Body of pancreas (tissue), 4 donors: ENCODE data around the gene RNFT2. TPM values are rescaled to one million over a fixed set of nuclear protein-coding genes. Genes with fewer than 3 reads are reported as not detected.

Experiments
- ATAC-seq: fragments of 150-250 bp; one replicate; pipeline ENCODE4 v1.9.1; 2016
- DNase-seq, 4 donors: peaks; one replicate each; pipeline ENCODE4 v3.0.0-alpha.2; 2019
- H3K27ac ChIP-seq, 4 donors: fragments of 200-600 bp; sonication (generic); 1 replicate in 3 of 4; 2 replicates in 1 of 4; pipeline versions ENCODE4 v1.5.1 to v1.6.1; 2016 to 2019; ENCODE audit warnings: mild to moderate bottlenecking in 1 of 4, mixed read lengths in 1 of 4, moderate library complexity in 1 of 4
- H3K27me3 ChIP-seq, 2 donors: fragments of 200-600 bp; sonication (generic); one replicate each; pipeline ENCODE4 v1.6.0; 2016; ENCODE audit warnings: mild to moderate bottlenecking in 1 of 2
- H3K36me3 ChIP-seq, 2 donors: fragments of 200-600 bp; sonication (generic); replicated peaks in 1 of 2; 2 replicates each; pipeline ENCODE4 v1.5.1; 2016; ENCODE audit warnings: low read depth in 2 of 2; ENCODE audit not compliant: insufficient read depth in 1 of 2
- H3K4me1 ChIP-seq: fragments of 200-600 bp; sonication (generic); one replicate; pipeline ENCODE4 v1.6.0; 2016
- H3K4me3 ChIP-seq, 2 donors: fragments of 200-600 bp; sonication (generic); 1 replicate in 1 of 2; 2 replicates in 1 of 2; pipeline ENCODE4 v1.5.1; 2016 to 2019
- H3K9me3 ChIP-seq, 3 donors: fragments of 200-600 bp; sonication (generic); 1 replicate in 2 of 3; 2 replicates in 1 of 3; pipeline ENCODE4 v1.5.1; 2016
- POLR2A ChIP-seq, 3 donors: fragments of 450-650 bp; IDR thresholded peaks; one replicate each; pipeline ENCODE4 v1.6.1; 2016; ENCODE audit warnings: antibody characterized with exemption in 3 of 3, mild to moderate bottlenecking in 2 of 3
- WGBS, 2 donors: methylation state at CpG; one replicate each; pipeline ENCODE4 v1.1.5; 2017; 5-methylcytosine and 5-hydroxymethylcytosine counted together
- intact Hi-C: fragments of 100-400 bp; cut with DNase I; formaldehyde crosslinking; loops from one replicate; pipeline ENCODE4 v1.15.1; 2023
- total RNA-seq, 2 donors: library from RNA; depleted of rRNA; stranded (reverse); fragments of >200 nt; gene quantifications; one replicate each; pipeline ENCODE4 v1.1.0, GENCODE V29; 2016
- TF ChIP-seq, protein P1 (sequence below), 7 experiments: fragments of 450-650 bp in 4 of 7; fragments of 200-600 bp in 3 of 7; sonication (generic) in 3 of 7; IDR thresholded peaks; one replicate each; pipeline ENCODE4 v1.5.1; 2016 to 2019; ENCODE audit warnings: antibody characterized with exemption in 7 of 7

The RNFT2 gene
- total RNA-seq, 2 donors from 2014 or later, result 1.3 to 1.6 TPM

DNA sequence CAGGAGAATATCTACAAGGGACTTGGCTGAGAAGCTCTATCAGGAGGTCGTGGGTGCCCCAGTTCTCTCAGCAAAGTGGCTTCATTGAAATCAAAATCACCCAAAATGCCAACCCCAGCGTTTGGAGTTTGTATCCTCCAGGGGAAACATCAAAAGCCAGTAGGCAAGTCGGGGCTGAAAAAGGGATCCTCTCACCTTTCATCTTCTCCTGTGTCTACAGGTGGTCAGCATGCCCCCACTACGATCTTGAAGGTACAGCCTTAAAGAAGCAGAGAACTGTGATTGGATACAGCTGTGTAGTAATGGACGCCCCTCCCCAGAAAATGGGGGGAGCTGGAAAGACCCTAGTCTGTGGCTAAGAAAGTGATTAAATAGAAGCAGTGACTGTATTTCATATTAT lies 121.0 kb downstream of the RNFT2 start:
- intact Hi-C loops, result no loop called here
- Histone ChIP-seq H3K36me3 (no peaks in the 10 kb centered on the region), H3K27me3 (no peaks in the 10 kb centered on the region), H3K9me3 (no peaks in the 10 kb centered on the region), H3K4me1 (no peaks in the 10 kb centered on the region), H3K27ac (no peak overlapping the region), H3K4me3 (no peak overlapping the region)
- no peak for ATAC-seq
- WGBS, 2 donors, result 26 to 35% methylated on average over 5 of the region's 5 CpGs
- no peak for DNase-seq
- TF ChIP-seq, protein P1, sequence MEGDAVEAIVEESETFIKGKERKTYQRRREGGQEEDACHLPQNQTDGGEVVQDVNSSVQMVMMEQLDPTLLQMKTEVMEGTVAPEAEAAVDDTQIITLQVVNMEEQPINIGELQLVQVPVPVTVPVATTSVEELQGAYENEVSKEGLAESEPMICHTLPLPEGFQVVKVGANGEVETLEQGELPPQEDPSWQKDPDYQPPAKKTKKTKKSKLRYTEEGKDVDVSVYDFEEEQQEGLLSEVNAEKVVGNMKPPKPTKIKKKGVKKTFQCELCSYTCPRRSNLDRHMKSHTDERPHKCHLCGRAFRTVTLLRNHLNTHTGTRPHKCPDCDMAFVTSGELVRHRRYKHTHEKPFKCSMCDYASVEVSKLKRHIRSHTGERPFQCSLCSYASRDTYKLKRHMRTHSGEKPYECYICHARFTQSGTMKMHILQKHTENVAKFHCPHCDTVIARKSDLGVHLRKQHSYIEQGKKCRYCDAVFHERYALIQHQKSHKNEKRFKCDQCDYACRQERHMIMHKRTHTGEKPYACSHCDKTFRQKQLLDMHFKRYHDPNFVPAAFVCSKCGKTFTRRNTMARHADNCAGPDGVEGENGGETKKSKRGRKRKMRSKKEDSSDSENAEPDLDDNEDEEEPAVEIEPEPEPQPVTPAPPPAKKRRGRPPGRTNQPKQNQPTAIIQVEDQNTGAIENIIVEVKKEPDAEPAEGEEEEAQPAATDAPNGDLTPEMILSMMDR (IDR thresholded peaks at IDR 0.05), result no peak
- TF ChIP-seq POLR2A (IDR thresholded peaks at IDR 0.05), result no peak

DNA sequence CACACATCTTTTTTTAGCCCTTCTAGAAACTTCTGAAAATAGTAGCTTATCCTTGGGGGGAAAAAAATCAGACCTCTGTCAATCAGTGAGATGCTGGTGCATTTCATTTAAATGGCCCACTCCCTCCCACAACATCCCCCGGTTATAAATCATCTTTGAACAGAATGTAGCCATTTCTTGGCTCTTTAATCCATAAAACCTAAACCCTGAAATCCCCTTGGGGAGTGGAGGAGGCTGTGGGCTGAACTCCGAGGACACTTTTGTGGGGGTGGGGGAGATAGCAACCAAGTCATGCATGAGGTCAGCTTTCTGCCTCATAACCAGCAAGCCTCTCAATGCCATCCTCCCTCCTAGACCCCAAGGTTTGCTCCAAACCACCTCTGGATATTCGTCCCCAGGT lies 122.1 kb downstream of the RNFT2 start:
- DNase-seq (no peak), ATAC-seq (no peak)
- WGBS, 2 donors, result 48 to 56% methylated on average over 3 of the region's 3 CpGs
- TF ChIP-seq, protein P1 (IDR thresholded peaks at IDR 0.05), result no peak
- TF ChIP-seq POLR2A (IDR thresholded peaks at IDR 0.05), result no peak
- no peaks in the 10 kb centered on the region for H3K27me3 ChIP-seq
- no peaks in the 10 kb centered on the region for H3K4me1 ChIP-seq
- H3K4me3 ChIP-seq, result no peak overlapping the region
- H3K9me3 ChIP-seq, result no peaks in the 10 kb centered on the region
- H3K36me3 ChIP-seq, result no peaks in the 10 kb centered on the region
- H3K27ac ChIP-seq, result no peak overlapping the region
- intact Hi-C loops, result no loop called here

DNA sequence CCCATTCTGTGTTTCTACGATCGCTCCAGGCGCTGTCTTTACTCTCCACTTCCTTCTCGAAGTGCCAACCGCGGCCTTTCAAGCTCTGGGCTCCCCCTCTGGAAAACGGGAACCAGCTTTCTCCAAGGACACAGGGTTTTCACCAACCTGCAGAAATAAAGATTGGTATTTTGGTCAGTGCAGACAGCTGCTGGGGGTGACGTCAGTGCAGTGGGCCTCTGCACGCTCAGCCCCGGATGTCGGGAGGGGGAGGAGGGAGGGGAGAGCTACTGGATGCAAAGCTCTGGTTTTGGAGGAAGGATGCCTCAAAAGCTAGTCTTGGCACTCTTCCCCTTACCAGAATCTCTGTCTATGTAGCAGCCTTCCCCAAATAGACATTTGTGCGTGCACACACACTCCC lies 123.2 kb downstream of the RNFT2 start:
- intact Hi-C loops, result no loop called here
- ATAC-seq (peak; percentile 21), DNase-seq (peak in 3 of 4 donors; percentile 22 to 33 (median 23))
- no peak for TF ChIP-seq POLR2A (IDR thresholded peaks at IDR 0.05)
- TF ChIP-seq, protein P1 (IDR thresholded peaks at IDR 0.05), result no peak
- H3K36me3 ChIP-seq, result no peaks in the 10 kb centered on the region
- H3K9me3 ChIP-seq, result no peaks in the 10 kb centered on the region
- H3K4me1 ChIP-seq, result no peaks in the 10 kb centered on the region
- no peak overlapping the region for H3K27ac ChIP-seq
- no peaks in the 10 kb centered on the region for H3K27me3 ChIP-seq
- H3K4me3 ChIP-seq, result no peak overlapping the region
- WGBS, 2 donors, result 17 to 19% methylated on average over 12 of the region's 12 CpGs

DNA sequence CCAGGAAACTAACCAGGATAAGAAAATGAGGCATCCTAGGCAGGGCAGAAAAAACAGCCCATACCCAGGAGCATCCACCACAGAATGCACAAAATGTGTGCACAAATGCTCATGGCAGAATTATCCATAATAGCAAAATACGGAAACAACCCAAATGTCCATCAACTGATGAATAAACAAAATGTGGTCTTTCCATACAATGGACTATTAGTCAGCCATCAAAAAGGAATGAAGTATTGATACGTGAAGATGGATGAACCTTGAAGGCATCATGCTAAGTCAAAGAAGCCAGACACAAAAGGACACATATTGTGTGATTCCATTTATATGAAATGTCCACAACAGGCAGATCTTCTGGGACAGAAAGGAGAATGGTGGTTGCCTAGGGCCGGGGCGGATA lies 124.1 kb downstream of the RNFT2 start:
- no peaks in the 10 kb centered on the region for H3K36me3 ChIP-seq
- ATAC-seq (no peak), DNase-seq (no peak)
- H3K27ac ChIP-seq, result no peak overlapping the region
- no peak for TF ChIP-seq POLR2A (IDR thresholded peaks at IDR 0.05)
- TF ChIP-seq, protein P1 (IDR thresholded peaks at IDR 0.05), result no peak
- intact Hi-C loops, result no loop called here
- H3K4me1 ChIP-seq, result no peaks in the 10 kb centered on the region
- no peak overlapping the region for H3K4me3 ChIP-seq
- 83 to 89% methylated on average over 4 of the region's 4 CpGs for WGBS, 2 donors
- H3K9me3 ChIP-seq, result no peaks in the 10 kb centered on the region
- H3K27me3 ChIP-seq, result no peaks in the 10 kb centered on the region

DNA sequence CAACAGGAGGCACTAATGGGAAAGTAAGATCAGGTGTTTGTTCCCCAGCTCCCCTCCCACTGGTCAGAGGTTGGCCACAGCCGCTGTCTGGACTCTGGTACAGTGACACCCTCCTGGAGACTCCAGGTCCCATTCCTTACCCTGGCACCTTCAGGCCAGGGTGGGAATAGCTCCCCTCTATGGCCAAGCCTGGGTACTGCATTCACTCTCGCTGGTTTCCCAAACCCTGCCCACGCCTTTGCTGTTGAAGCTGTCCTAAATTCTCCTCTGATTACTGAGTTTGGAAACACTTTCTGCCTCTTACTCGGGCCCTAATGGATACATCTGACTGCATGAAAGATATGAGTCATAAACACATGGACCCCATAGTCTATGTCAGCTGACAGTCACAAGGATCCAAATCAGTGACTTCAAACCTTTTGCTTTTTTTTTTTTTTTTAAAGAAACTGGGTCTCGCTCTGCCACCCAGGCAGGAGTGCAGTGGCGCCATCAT lies 125.2 kb downstream of the RNFT2 start:
- no peak for TF ChIP-seq POLR2A (IDR thresholded peaks at IDR 0.05)
- TF ChIP-seq, protein P1 (IDR thresholded peaks at IDR 0.05), result no peak
- WGBS, 2 donors, result 51 to 54% methylated on average over 6 of the region's 6 CpGs
- intact Hi-C loops, result no loop called here
- no peaks in the 10 kb centered on the region for H3K9me3 ChIP-seq
- ATAC-seq (no peak), DNase-seq (no peak)
- H3K4me1 ChIP-seq, result no peaks in the 10 kb centered on the region
- H3K27me3 ChIP-seq, result no peaks in the 10 kb centered on the region
- no peak overlapping the region for H3K27ac ChIP-seq
- H3K4me3 ChIP-seq, result no peak overlapping the region
- no peaks in the 10 kb centered on the region for H3K36me3 ChIP-seq
